NT2/D1 (cell line): ENCODE measurements around the gene NDUFB11.

Experiments
- SUZ12 ChIP-seq: IDR thresholded peaks from 2 replicates; pipeline ENCODE4 v1.6.1; 2011; ENCODE audit not compliant: insufficient read length, insufficient read depth; ENCODE audit errors: extremely low read depth
- YY1 ChIP-seq: IDR thresholded peaks from 2 replicates; pipeline ENCODE4 v1.6.1; 2011; ENCODE audit not compliant: insufficient read length, insufficient read depth
- ZNF274 ChIP-seq: IDR thresholded peaks from 2 replicates; pipeline ENCODE4 v1.6.1; 2011; ENCODE audit warnings: mild to moderate bottlenecking, low read depth, low read length

GRCh38 chrX:47129899-47130358, 14.6 kb downstream of the NDUFB11 start:
- TF ChIP-seq YY1 = no peak
- TF ChIP-seq SUZ12 = no peak
- no peak for TF ChIP-seq ZNF274
